A673 (cell line): ENCODE data around the gene ZMAT3.

ENCODE experiments used
- CTCF ChIP-seq: fragments of 300-800, 200-600 bp; sonication (generic); conservative IDR thresholded peaks from 2 replicates; pipeline ENCODE4 v1.5.1; 2017; ENCODE audit warnings: low read depth, mild to moderate bottlenecking, antibody characterized with exemption, low read length, moderate library complexity, mixed read lengths
- EZH2 ChIP-seq: fragments of 200-600 bp; sonication (generic); IDR thresholded peaks from 2 replicates; pipeline ENCODE4 v1.6.1; 2017; ENCODE audit warnings: borderline replicate concordance, low read depth, mild to moderate bottlenecking, mixed read lengths, antibody characterized with exemption, low read length; ENCODE audit not compliant: poor library complexity, severe bottlenecking

DNA sequence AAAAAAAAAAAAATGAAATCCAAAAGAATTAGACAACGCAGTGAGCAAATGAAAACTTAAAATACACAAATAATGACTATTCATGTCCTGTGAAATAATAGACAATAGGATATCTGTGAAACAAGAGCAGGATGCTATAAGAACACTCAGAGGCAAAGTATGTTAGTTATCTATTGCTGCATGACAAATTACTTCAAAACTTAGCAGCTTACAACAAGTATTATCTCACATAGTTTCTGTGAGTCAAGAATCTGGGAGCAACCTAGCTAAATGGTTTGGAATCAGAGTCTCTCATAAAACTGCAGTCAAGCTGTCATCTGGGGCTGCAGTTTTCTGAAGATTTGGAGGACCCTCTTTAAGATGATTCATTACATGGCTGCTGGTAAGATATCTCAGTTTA is 36.5 kb upstream of the ZMAT3 start:
- TF ChIP-seq CTCF (no peak), EZH2 (no peak)
